Measurements from ENCODE around the gene CTU2. TPM values are rescaled to one million over a fixed set of nuclear protein-coding genes. Genes with fewer than 3 reads are reported as not detected.

The CTU2 gene
- total and polyA plus RNA-seq, 2 of the 4 experiments (the other 2 are of a cell fraction): 12.9 to 18.4 TPM

DNA sequence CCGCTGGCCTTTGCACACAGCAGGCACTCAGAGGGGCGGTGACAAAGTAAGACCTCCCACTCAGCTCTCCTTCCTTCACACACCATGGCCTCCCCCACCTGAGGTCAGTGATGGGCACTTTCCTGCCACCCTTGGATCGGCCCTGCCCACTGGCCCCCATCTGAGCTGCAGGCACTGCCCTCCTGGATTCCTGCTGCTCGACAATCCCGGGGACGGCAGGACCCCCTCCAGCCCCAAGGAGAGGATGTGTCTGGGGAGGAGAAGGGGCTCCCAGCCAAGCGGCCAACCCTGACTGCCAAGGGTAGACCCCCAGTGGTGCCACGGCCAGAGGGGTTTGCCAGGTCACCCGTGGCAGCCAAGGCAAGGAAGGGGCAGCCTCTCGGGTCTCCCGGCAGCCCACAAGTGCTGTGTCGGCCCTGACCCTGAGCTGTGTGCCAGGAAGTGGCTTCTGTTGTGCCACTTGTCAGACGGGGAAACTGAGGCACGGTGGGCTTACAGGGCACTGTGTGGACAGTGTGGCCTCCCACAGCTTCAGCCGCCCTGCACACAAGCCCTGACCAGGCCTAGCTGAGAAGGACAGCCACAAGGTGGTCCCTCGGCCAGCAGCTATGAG, 56.1 kb downstream of the CTU2 start:
- no peak for TF ChIP-seq MAZ (IDR thresholded peaks at IDR 0.05; ENCODE audit: borderline replicate concordance, low read depth, low read length)
- TF ChIP-seq RCOR1 (IDR thresholded peaks at IDR 0.05; ENCODE audit: insufficient replicate concordance, low read length): no peak
- no peak for TF ChIP-seq FOS (IDR thresholded peaks at IDR 0.05; ENCODE audit: low read depth, low read length)
- no peak for TF ChIP-seq CEBPB (IDR thresholded peaks at IDR 0.05; ENCODE audit: low read depth, low read length)
- TF ChIP-seq BHLHE40 (IDR thresholded peaks at IDR 0.05; ENCODE audit: low read depth, low read length): no peak
- no peak for TF ChIP-seq RAD21 (IDR thresholded peaks at IDR 0.05; ENCODE audit: low read length)
- TF ChIP-seq SMC3 (IDR thresholded peaks at IDR 0.05; ENCODE audit: low read depth, low read length): no peak
- TF ChIP-seq, protein P1, sequence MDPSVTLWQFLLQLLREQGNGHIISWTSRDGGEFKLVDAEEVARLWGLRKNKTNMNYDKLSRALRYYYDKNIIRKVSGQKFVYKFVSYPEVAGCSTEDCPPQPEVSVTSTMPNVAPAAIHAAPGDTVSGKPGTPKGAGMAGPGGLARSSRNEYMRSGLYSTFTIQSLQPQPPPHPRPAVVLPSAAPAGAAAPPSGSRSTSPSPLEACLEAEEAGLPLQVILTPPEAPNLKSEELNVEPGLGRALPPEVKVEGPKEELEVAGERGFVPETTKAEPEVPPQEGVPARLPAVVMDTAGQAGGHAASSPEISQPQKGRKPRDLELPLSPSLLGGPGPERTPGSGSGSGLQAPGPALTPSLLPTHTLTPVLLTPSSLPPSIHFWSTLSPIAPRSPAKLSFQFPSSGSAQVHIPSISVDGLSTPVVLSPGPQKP (IDR thresholded peaks at IDR 0.05; ENCODE audit: borderline replicate concordance, low read depth, low read length): no peak
- TF ChIP-seq, protein P2, sequence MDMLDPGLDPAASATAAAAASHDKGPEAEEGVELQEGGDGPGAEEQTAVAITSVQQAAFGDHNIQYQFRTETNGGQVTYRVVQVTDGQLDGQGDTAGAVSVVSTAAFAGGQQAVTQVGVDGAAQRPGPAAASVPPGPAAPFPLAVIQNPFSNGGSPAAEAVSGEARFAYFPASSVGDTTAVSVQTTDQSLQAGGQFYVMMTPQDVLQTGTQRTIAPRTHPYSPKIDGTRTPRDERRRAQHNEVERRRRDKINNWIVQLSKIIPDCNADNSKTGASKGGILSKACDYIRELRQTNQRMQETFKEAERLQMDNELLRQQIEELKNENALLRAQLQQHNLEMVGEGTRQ (IDR thresholded peaks at IDR 0.05; ENCODE audit: low read depth, low read length): no peak
- no peak for TF ChIP-seq RFX5 (IDR thresholded peaks at IDR 0.05; ENCODE audit: low read depth, low read length)
- no peak for TF ChIP-seq MXI1 (IDR thresholded peaks at IDR 0.05; ENCODE audit: borderline replicate concordance, low read depth, low read length)
- TF ChIP-seq, protein P3, sequence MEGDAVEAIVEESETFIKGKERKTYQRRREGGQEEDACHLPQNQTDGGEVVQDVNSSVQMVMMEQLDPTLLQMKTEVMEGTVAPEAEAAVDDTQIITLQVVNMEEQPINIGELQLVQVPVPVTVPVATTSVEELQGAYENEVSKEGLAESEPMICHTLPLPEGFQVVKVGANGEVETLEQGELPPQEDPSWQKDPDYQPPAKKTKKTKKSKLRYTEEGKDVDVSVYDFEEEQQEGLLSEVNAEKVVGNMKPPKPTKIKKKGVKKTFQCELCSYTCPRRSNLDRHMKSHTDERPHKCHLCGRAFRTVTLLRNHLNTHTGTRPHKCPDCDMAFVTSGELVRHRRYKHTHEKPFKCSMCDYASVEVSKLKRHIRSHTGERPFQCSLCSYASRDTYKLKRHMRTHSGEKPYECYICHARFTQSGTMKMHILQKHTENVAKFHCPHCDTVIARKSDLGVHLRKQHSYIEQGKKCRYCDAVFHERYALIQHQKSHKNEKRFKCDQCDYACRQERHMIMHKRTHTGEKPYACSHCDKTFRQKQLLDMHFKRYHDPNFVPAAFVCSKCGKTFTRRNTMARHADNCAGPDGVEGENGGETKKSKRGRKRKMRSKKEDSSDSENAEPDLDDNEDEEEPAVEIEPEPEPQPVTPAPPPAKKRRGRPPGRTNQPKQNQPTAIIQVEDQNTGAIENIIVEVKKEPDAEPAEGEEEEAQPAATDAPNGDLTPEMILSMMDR (conservative IDR thresholded peaks at IDR 0.05; ENCODE audit: low read depth, low read length): no peak
- TF ChIP-seq CHD1 (IDR thresholded peaks at IDR 0.05; ENCODE audit: low read depth, low read length): no peak
- no peak for TF ChIP-seq NFE2L2 (IDR thresholded peaks at IDR 0.05; ENCODE audit: low read depth, low read length)
- no peak for TF ChIP-seq POLR2A (IDR thresholded peaks at IDR 0.05; ENCODE audit: low read depth, low read length)
- TF ChIP-seq MAFK (IDR thresholded peaks at IDR 0.05; ENCODE audit: low read depth, low read length): no peak
- no peak overlapping the region for H2BK120ac ChIP-seq (ENCODE audit: low read depth, low read length)
- H3K56ac ChIP-seq (ENCODE audit: extremely low read depth, insufficient read depth, low read length): no peak overlapping the region
- H3K4me1 ChIP-seq (ENCODE audit: control insufficient read depth, insufficient read depth, low read length): peaks cover 30% of the 10 kb centered on the region
- peaks cover 18 to 97% of the 10 kb centered on the region in 2 experiments; a peak in 3 of 4 replicates for H3K79me1 ChIP-seq (ENCODE audit: low read depth in 1 of 2, low read length in 2 of 2)
- H3K23ac ChIP-seq (ENCODE audit: low read depth, low read length): no peak overlapping the region
- H3K4me2 ChIP-seq (ENCODE audit: low read depth, low read length): no peak overlapping the region
- no peak overlapping the region for H4K8ac ChIP-seq (ENCODE audit: low read depth in 2 of 2, low read length in 2 of 2)
- no peak overlapping the region for H2BK20ac ChIP-seq (ENCODE audit: low read depth, low read length)
- in situ Hi-C loops (cut with MboI; ENCODE audit: low sequenced_read_pairs) (no loop called here), intact Hi-C loops (cut with micrococcal nuclease) (no loop called here), dilution Hi-C loops (cut with HindIII; ENCODE audit: low sequenced_read_pairs, unreplicated experiment) (no loop called here)
- 80% methylated on average over 1 of the region's 16 CpGs; no CpG with 5 or more reads in 1 of the 2 experiments for WGBS, 2 experiments (ENCODE audit: extremely low coverage in 2 of 2, insufficient read length in 1 of 2)
- H4K20me1 ChIP-seq (ENCODE audit: insufficient read depth, low read length): peaks cover 100% of the 10 kb centered on the region
- no peaks in the 10 kb centered on the region for H3K9me3 ChIP-seq (ENCODE audit: control insufficient read depth, insufficient read depth, low read length)
- no peak overlapping the region for H3K4ac ChIP-seq (ENCODE audit: low read depth, low read length)
- H2BK5ac ChIP-seq (ENCODE audit: low read depth, low read length, poor library complexity, severe bottlenecking): no peak overlapping the region
- no peak overlapping the region for H3K18ac ChIP-seq (ENCODE audit: low read depth, low read length)
- no peak overlapping the region for H2AK9ac ChIP-seq (replicated peaks; ENCODE audit: low read depth, low read length, poor library complexity)
- H3K9me1 ChIP-seq (ENCODE audit: insufficient read depth, low read length): peaks cover 31% of the 10 kb centered on the region
- no peaks in the 10 kb centered on the region for H3K27me3 ChIP-seq (ENCODE audit: control insufficient read depth, insufficient read depth, low read length)
- H3K36me3 ChIP-seq (ENCODE audit: control insufficient read depth, insufficient read depth, low read length): peaks cover 8% of the 10 kb centered on the region
- no peak overlapping the region for H3K14ac ChIP-seq (replicated peaks; ENCODE audit: low read depth, low read length)
- ATAC-seq (ENCODE audit: low read depth) (no peak), DNase-seq (no peak)
- H2AFZ ChIP-seq (replicated peaks; ENCODE audit: low read length, poor library complexity): no peak overlapping the region
- BruUV-seq (replicated peaks): no TSS peak
- ChIA-PET CTCF (no interaction called here), POLR2A (ENCODE audit: unreplicated experiment) (no interaction called here)
- H2AK5ac ChIP-seq (ENCODE audit: low read depth, low read length): no peak overlapping the region
- H3K27ac ChIP-seq (ENCODE audit: insufficient read depth, low read length): no peak overlapping the region
- no peak overlapping the region for H3K9ac ChIP-seq (ENCODE audit: low read depth, low read length)
- no peak overlapping the region for H4K91ac ChIP-seq (ENCODE audit: insufficient read depth, low read depth, low read length)
- no peak overlapping the region for H4K5ac ChIP-seq (ENCODE audit: low read depth, low read length)
- H3K4me3 ChIP-seq (ENCODE audit: insufficient read depth, low read depth, low read length): no peak overlapping the region
- no peak overlapping the region for H2BK15ac ChIP-seq (ENCODE audit: low read depth, low read length)

Data from IMR-90 (cell line).